NB4 (cell line): Measurements from ENCODE around the gene NRCAM.

Experiments
- POLR2A ChIP-seq: IDR thresholded peaks from 2 replicates; pipeline ENCODE4 v1.6.1; 2011; ENCODE audit warnings: mild to moderate bottlenecking; ENCODE audit not compliant: insufficient read length; ENCODE audit errors: extremely low read depth
- TF ChIP-seq, protein P1 (sequence below): IDR thresholded peaks from one replicate; pipeline ENCODE4 v1.5.1; 2012; ENCODE audit warnings: low read depth, low read length
- TF ChIP-seq, protein P2 (sequence below): IDR thresholded peaks from 2 replicates; pipeline ENCODE4 v1.6.1; 2011; ENCODE audit warnings: low read depth, low read length

DNA sequence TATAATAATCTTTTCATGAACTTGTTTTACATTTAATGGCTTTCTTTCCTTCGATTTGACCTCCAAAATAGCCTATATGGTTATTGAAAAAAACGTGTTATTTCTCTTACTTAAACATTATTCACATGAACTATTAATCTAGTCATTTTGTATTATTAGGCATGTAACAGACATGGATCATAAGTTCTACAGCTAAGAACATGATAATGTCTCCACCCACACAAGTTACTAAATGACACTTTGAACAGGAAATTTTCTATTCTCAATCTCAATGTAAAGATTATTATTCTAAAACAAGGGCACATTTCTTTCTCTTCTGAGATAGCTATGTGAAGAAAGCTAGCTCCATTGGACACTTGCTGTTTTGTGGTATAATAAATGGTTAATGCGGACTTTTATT is 336.0 kb downstream of the NRCAM start:
- TF ChIP-seq, protein P1, sequence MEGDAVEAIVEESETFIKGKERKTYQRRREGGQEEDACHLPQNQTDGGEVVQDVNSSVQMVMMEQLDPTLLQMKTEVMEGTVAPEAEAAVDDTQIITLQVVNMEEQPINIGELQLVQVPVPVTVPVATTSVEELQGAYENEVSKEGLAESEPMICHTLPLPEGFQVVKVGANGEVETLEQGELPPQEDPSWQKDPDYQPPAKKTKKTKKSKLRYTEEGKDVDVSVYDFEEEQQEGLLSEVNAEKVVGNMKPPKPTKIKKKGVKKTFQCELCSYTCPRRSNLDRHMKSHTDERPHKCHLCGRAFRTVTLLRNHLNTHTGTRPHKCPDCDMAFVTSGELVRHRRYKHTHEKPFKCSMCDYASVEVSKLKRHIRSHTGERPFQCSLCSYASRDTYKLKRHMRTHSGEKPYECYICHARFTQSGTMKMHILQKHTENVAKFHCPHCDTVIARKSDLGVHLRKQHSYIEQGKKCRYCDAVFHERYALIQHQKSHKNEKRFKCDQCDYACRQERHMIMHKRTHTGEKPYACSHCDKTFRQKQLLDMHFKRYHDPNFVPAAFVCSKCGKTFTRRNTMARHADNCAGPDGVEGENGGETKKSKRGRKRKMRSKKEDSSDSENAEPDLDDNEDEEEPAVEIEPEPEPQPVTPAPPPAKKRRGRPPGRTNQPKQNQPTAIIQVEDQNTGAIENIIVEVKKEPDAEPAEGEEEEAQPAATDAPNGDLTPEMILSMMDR: no peak
- no peak for TF ChIP-seq POLR2A
- TF ChIP-seq, protein P2, sequence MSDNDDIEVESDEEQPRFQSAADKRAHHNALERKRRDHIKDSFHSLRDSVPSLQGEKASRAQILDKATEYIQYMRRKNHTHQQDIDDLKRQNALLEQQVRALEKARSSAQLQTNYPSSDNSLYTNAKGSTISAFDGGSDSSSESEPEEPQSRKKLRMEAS: no peak
